TTC549 (cell line): ENCODE results near the gene HLA-B.

Source experiments
- FAIRE-seq: peaks from 2 replicates; lab custom pipeline; 2012; peaks lifted over from hg19 to GRCh38; lab: Jason Lieb, UNC

HLA-B gene

GRCh38 chr6:31305703-31306219 lies 51.2 kb downstream of the HLA-B start:
- FAIRE-seq: no peak

GRCh38 chr6:31304683-31305082 lies 52.3 kb downstream of the HLA-B start:
- FAIRE-seq: no peak
